Tibial nerve (tissue), 4 donors: ENCODE data around the gene RACGAP1.

Experiments
- CTCF ChIP-seq, 5 experiments: fragments of 200-600 bp in 3 of 5; fragments of 450-650 bp in 2 of 5; sonication (generic) in 3 of 5; IDR thresholded peaks; one replicate each; pipeline ENCODE4 v1.5.1; 2016 to 2019; ENCODE audit warnings: antibody characterized with exemption in 5 of 5, mild to moderate bottlenecking in 3 of 5, moderate library complexity in 2 of 5
- EP300 ChIP-seq, 2 donors: sonication (generic); formaldehyde crosslinking; IDR thresholded peaks; one replicate each; pipeline ENCODE4 v1.6.1; 2017; ENCODE audit warnings: antibody characterized with exemption in 2 of 2, mild to moderate bottlenecking in 1 of 2
- POLR2A ChIP-seq, 2 donors: fragments of 450-650 bp; IDR thresholded peaks; one replicate each; pipeline ENCODE4 v1.6.1; 2017; ENCODE audit warnings: antibody characterized with exemption in 2 of 2, mild to moderate bottlenecking in 2 of 2, moderate library complexity in 2 of 2

DNA sequence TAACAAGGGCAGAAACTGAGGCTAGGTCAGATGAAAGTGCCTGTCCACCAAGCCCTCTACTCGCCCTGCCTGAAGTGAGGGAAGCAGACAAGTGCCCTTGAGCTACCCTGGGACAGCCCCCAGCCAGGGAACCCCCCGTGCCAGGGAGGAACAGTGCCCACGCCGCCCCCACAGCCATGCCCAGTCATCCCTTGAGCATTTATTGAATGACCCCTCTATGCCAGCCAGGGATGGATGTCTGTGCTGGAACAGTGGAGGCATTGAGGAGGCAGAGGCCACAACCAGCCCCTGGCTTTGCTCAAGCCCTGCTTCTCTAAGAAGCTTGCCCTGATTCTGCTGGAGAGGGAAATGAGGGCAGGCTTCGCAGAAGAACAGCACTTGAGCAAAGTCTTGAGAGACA is 56.3 kb downstream of the RACGAP1 start:
- TF ChIP-seq EP300 (IDR thresholded peaks at IDR 0.05) (peak in 1 of 2 donors; percentile 38), CTCF (IDR thresholded peaks at IDR 0.05) (no peak), POLR2A (IDR thresholded peaks at IDR 0.05) (no peak)
